Astrocyte of the spinal cord (primary cell): ENCODE data around the gene RIC3.

Source experiments
- DNase-seq: peaks from one replicate; pipeline ENCODE4 v3.0.0; 2011; ENCODE audit warnings: low read depth, low spot score
- H3K4me3 ChIP-seq: 2 replicates; pipeline ENCODE4 v1.5.1; 2011; ENCODE audit warnings: low read depth, mild to moderate bottlenecking, low read length, moderate library complexity
- in situ Hi-C: cut with HindIII; loops from 2 replicates; pipeline ENCODE4 v1.10.0; 2017; ENCODE audit warnings: low sequenced_read_pairs
- TF ChIP-seq, protein P1 (sequence below): IDR thresholded peaks from 2 replicates; pipeline ENCODE4 v1.5.1; 2012; ENCODE audit warnings: low read depth, mild to moderate bottlenecking, low read length, inconsistent platforms

Gene RIC3

DNA sequence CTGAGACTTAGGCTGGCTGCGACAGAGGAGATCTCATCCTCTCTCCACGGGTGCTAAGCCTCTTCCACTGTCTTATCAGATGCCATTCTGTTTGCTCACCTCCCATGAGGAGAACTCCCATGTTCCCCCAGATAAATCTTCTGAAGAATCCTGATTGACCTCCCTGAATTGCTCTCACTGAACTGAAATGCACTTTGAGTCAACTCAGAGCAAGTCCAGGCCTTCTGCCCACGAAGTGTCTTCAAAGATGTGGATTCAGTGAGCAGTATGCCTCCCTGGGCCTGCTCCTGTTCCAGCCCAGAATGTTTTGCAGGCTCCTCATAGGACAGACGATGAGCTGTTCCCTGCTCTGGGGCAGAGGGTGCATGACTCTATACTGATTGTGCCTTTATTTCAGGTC, 70.5 kb downstream of the RIC3 start:
- TF ChIP-seq, protein P1, sequence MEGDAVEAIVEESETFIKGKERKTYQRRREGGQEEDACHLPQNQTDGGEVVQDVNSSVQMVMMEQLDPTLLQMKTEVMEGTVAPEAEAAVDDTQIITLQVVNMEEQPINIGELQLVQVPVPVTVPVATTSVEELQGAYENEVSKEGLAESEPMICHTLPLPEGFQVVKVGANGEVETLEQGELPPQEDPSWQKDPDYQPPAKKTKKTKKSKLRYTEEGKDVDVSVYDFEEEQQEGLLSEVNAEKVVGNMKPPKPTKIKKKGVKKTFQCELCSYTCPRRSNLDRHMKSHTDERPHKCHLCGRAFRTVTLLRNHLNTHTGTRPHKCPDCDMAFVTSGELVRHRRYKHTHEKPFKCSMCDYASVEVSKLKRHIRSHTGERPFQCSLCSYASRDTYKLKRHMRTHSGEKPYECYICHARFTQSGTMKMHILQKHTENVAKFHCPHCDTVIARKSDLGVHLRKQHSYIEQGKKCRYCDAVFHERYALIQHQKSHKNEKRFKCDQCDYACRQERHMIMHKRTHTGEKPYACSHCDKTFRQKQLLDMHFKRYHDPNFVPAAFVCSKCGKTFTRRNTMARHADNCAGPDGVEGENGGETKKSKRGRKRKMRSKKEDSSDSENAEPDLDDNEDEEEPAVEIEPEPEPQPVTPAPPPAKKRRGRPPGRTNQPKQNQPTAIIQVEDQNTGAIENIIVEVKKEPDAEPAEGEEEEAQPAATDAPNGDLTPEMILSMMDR, result no peak
- in situ Hi-C loops, result no loop called here
- H3K4me3 ChIP-seq, result no peak overlapping the region
- no peak for DNase-seq

DNA sequence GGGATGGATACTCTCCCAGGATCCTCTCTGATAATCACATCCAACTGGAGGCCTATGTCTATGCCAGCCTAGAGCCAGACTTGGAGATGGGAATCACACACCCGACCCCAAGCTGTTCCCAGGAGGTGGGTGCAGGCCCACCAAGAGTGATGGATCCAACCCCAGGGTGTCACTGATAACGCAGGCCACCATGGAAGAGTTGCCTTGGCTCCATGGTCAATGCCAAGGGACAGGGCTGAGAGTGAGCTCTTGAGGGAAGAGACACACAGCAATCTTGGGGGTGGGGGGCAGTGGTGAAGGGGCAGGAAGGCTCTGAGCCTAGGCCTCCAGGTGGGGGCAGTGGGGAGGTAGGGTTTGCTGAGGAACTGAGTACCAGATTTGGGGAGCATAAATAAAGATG, 70.9 kb downstream of the RIC3 start:
- no peak for DNase-seq
- TF ChIP-seq, protein P1, result no peak
- in situ Hi-C loops, result no loop called here
- H3K4me3 ChIP-seq, result no peak overlapping the region

DNA sequence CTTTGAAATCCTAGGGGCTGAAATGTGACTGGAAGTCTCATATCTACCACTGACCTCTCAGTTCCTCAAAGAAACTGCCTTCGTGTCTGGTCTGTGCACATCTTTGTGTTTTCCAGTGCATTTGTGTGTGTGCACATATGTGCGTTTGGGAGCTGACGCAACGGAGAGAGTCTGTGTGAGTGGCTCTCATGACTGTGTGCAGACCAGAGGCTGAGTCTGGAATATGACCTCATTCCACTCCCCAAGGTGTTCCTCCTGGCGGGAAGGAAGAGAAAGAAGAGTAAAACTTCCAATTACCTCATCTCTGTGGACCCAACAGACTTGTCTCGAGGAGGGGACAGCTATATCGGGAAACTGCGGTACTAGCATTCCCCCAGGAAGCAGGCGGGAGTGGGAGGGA, 71.4 kb downstream of the RIC3 start:
- TF ChIP-seq, protein P1, result no peak
- DNase-seq, result no peak
- in situ Hi-C loops, result no loop called here
- no peak overlapping the region for H3K4me3 ChIP-seq

DNA sequence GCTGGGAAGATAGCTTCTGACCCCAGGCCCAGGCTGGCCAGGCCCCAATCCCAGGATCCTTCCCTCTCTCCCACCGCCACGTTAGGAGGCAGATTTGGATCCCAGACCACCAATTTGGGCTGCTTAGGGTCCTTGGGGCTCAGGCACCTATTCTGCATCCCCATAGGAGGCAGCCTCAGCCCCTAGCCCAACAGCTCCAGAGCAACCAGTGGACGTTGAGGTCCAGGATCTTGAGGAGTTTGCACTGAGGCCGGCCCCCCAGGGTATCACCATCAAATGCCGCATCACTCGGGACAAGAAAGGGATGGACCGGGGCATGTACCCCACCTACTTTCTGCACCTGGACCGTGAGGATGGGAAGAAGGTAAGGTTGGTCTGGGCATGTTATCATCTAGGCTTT, 71.8 kb downstream of the RIC3 start:
- H3K4me3 ChIP-seq, result no peak overlapping the region
- no peak for DNase-seq
- in situ Hi-C loops, result no loop called here
- TF ChIP-seq, protein P1, result no peak

DNA sequence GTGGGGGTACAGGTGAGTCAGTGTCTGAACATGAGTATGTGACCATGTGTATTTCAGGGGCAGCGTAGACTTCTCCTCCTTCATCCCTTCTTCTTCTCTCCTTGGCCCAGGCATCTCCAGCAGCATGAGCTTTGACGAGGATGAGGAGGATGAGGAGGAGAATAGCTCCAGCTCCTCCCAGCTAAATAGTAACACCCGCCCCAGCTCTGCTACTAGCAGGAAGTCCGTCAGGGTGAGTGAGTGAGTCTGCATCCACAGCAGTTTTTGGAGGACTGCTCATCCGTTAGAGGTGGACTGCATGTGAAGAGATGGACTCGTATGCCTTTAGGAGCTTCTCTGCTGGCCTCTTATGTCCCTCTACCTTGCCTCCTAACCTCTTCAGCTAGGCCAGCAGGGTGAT, 72.2 kb downstream of the RIC3 start:
- in situ Hi-C loops, result no loop called here
- DNase-seq, result no peak
- TF ChIP-seq, protein P1, result no peak
- no peak overlapping the region for H3K4me3 ChIP-seq

DNA sequence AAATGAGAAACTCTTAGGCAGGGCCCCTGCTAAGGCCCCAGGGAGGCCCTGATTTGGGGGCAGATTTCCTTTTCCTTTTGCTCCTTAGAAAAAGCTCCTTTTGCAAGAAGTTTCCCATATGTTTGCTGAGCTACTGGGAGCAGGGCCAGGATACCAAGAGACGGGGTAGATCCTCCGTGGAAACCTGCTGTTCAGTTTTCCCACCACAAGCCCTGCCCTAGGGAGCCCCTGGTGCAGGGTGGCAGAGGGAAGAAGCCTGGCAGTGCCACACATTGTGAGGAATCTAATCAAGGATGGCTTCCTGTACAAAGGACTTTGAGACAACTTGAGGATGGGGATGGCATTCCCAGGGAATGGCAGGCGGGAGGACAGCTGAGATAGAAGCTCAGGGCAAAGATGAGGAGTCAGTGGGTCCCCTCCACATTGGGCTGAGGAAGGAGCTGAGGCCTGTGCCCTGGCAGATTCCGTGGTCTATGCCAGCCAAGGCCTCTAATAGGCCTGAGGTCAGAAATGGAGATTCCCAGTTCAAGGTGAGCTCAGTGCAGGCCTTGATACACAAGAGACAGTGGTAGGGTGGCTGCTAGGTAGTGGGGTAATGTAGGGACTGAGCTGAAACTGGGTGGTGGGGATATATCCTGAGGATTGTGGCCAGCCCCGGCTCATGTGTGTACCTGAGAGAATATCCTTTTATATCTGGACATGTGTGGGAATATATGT, 72.9 kb downstream of the RIC3 start:
- in situ Hi-C loops, result no loop called here
- DNase-seq, result no peak
- no peak overlapping the region for H3K4me3 ChIP-seq
- TF ChIP-seq, protein P1, result no peak
